IMR-90 (cell line): ENCODE data around the gene C8A. TPM values are rescaled to one million over a fixed set of nuclear protein-coding genes. Genes with fewer than 3 reads are reported as not detected.

Experiments
- ATAC-seq: fragments of 200-7000 bp; cut with Tn5 transposase; 2 replicates; pipeline ENCODE4 v1.9.1; 2020; ENCODE audit warnings: low read depth, mild to moderate bottlenecking, moderate library complexity
- BruUV-seq: library from RNA; stranded (reverse); fragments of 400-500 nt; replicated peaks from 2 replicates; lab custom pipeline; 2021; lab: Mats Ljungman, UMichigan
- CTCF ChIA-PET: fragments of 300-600 bp; formaldehyde crosslinking; extraction: SDS; loops from one replicate; lab custom pipeline; 2021; ENCODE audit warnings: antibody characterized with exemption; lab: Yijun Ruan, JAX
- POLR2A ChIA-PET: fragments of 300-600 bp; sonication (Branson Sonifier 250); formaldehyde crosslinking; loops from one replicate; lab custom pipeline; 2022; ENCODE audit warnings: antibody characterized with exemption; ENCODE audit not compliant: unreplicated experiment; lab: Charles Lee
- DNase-seq: peaks from one replicate; pipeline ENCODE4 v3.0.0; 2013
- H2AFZ ChIP-seq: replicated peaks from 2 replicates; pipeline ENCODE3; 2013; ENCODE audit warnings: low read length, mild to moderate bottlenecking; ENCODE audit not compliant: poor library complexity
- H2AK5ac ChIP-seq: 2 replicates; pipeline ENCODE4 v1.6.1; 2013; ENCODE audit warnings: low read depth, low read length, inconsistent platforms
- H2AK9ac ChIP-seq: replicated peaks from 2 replicates; pipeline ENCODE3; 2013; ENCODE audit warnings: mild to moderate bottlenecking, low read depth, low read length, moderate library complexity; ENCODE audit not compliant: poor library complexity
- H2BK120ac ChIP-seq: 2 replicates; pipeline ENCODE4 v1.6.1; 2013; ENCODE audit warnings: low read depth, low read length, inconsistent platforms
- H2BK15ac ChIP-seq: 3 replicates; pipeline ENCODE4 v1.6.1; 2013; ENCODE audit warnings: low read depth, low read length, inconsistent platforms
- H2BK20ac ChIP-seq: 2 replicates; pipeline ENCODE4 v1.6.1; 2013; ENCODE audit warnings: low read depth, mild to moderate bottlenecking, inconsistent platforms, low read length, moderate library complexity
- H2BK5ac ChIP-seq: 2 replicates; pipeline ENCODE4 v1.6.1; 2013; ENCODE audit warnings: mild to moderate bottlenecking, low read depth, low read length, inconsistent platforms; ENCODE audit not compliant: poor library complexity, severe bottlenecking
- H3K14ac ChIP-seq: replicated peaks from 2 replicates; pipeline ENCODE4 v1.6.1; 2013; ENCODE audit warnings: low read depth, low read length, inconsistent platforms
- H3K18ac ChIP-seq: 2 replicates; pipeline ENCODE4 v1.6.1; 2013; ENCODE audit warnings: low read depth, low read length, control low read depth
- H3K23ac ChIP-seq: 2 replicates; pipeline ENCODE4 v1.6.1; 2013; ENCODE audit warnings: low read depth, low read length, inconsistent platforms
- H3K27ac ChIP-seq: 2 replicates; pipeline ENCODE4 v1.5.1; 2013; ENCODE audit warnings: mild to moderate bottlenecking, control low read depth, low read length; ENCODE audit not compliant: insufficient read depth
- H3K27me3 ChIP-seq: 2 replicates; pipeline ENCODE4 v1.6.1; 2013; ENCODE audit warnings: low read length; ENCODE audit not compliant: control insufficient read depth, insufficient read depth
- H3K36me3 ChIP-seq: 2 replicates; pipeline ENCODE4 v1.6.1; 2013; ENCODE audit warnings: low read length, mixed read lengths; ENCODE audit not compliant: control insufficient read depth, insufficient read depth
- H3K4ac ChIP-seq: 2 replicates; pipeline ENCODE4 v1.6.1; 2013; ENCODE audit warnings: low read depth, low read length, inconsistent platforms
- H3K4me1 ChIP-seq: 2 replicates; pipeline ENCODE4 v1.6.1; 2013; ENCODE audit warnings: low read length, mixed read lengths; ENCODE audit not compliant: control insufficient read depth, insufficient read depth
- H3K4me2 ChIP-seq: 2 replicates; pipeline ENCODE4 v1.6.1; 2013; ENCODE audit warnings: low read depth, mild to moderate bottlenecking, control low read depth, low read length, moderate library complexity
- H3K4me3 ChIP-seq: 2 replicates; pipeline ENCODE4 v1.5.1; 2013; ENCODE audit warnings: low read depth, mild to moderate bottlenecking, control low read depth, low read length, moderate library complexity; ENCODE audit not compliant: insufficient read depth
- H3K56ac ChIP-seq: 2 replicates; pipeline ENCODE4 v1.6.1; 2013; ENCODE audit warnings: low read length, inconsistent platforms; ENCODE audit not compliant: insufficient read depth; ENCODE audit errors: extremely low read depth
- H3K79me1 ChIP-seq, 2 experiments: 2 replicates each; pipeline ENCODE4 v1.6.1; 2013; ENCODE audit warnings: low read length in 2 of 2, inconsistent platforms in 1 of 2, low read depth in 1 of 2
- H3K9ac ChIP-seq: 2 replicates; pipeline ENCODE4 v1.6.1; 2013; ENCODE audit warnings: low read depth, low read length, control low read depth
- H3K9me1 ChIP-seq: 2 replicates; pipeline ENCODE4 v1.6.1; 2013; ENCODE audit warnings: low read length, inconsistent platforms; ENCODE audit not compliant: insufficient read depth
- H3K9me3 ChIP-seq: 2 replicates; pipeline ENCODE4 v1.6.1; 2013; ENCODE audit warnings: low read length; ENCODE audit not compliant: control insufficient read depth, insufficient read depth
- H4K20me1 ChIP-seq: 2 replicates; pipeline ENCODE4 v1.6.1; 2013; ENCODE audit warnings: low read length, inconsistent platforms; ENCODE audit not compliant: insufficient read depth
- H4K5ac ChIP-seq: 2 replicates; pipeline ENCODE4 v1.6.1; 2013; ENCODE audit warnings: mild to moderate bottlenecking, low read depth, low read length, control low read depth
- H4K8ac ChIP-seq, 2 experiments: 2 replicates each; pipeline ENCODE4 v1.6.1; 2013; ENCODE audit warnings: low read depth in 2 of 2, low read length in 2 of 2, control low read depth in 1 of 2, inconsistent platforms in 1 of 2
- H4K91ac ChIP-seq: 2 replicates; pipeline ENCODE4 v1.6.1; 2013; ENCODE audit warnings: low read depth, low read length, inconsistent platforms; ENCODE audit not compliant: insufficient read depth
- MAFK ChIP-seq: IDR thresholded peaks from 2 replicates; pipeline ENCODE4 v1.6.1; 2012; ENCODE audit warnings: low read depth, low read length, improper control_type of control experiment
- RAD21 ChIP-seq: IDR thresholded peaks from 2 replicates; pipeline ENCODE4 v1.6.1; 2012; ENCODE audit warnings: low read length, improper control_type of control experiment
- RCOR1 ChIP-seq: IDR thresholded peaks from 2 replicates; pipeline ENCODE4 v1.6.1; 2012; ENCODE audit warnings: mild to moderate bottlenecking, low read length, improper control_type of control experiment; ENCODE audit not compliant: insufficient replicate concordance
- RFX5 ChIP-seq: IDR thresholded peaks from 2 replicates; pipeline ENCODE4 v1.8.0; 2012; ENCODE audit warnings: low read depth, mild to moderate bottlenecking, low read length, moderate library complexity
- WGBS, 2 experiments: methylation state at CpG; one replicate each; pipeline versions ENCODE4 v1.1.5 to v1.1.7; 2013; ENCODE audit warnings: missing lambda C conversion rate in 2 of 2; ENCODE audit not compliant: insufficient read length in 1 of 2; ENCODE audit errors: extremely low coverage in 2 of 2; 5-methylcytosine and 5-hydroxymethylcytosine counted together
- dilution Hi-C: fragments of 300-500 bp; cut with HindIII; formaldehyde crosslinking; loops from one replicate; pipeline ENCODE4 v1.14.3; 2018; ENCODE audit warnings: low sequenced_read_pairs; ENCODE audit not compliant: unreplicated experiment
- in situ Hi-C: fragments of 300-500 bp; cut with MboI; formaldehyde crosslinking; loops from 3 replicates; pipeline ENCODE4 v1.14.3; 2019; ENCODE audit warnings: low sequenced_read_pairs, inconsistent platforms, mixed read lengths
- intact Hi-C: fragments of 100-400 bp; cut with micrococcal nuclease; formaldehyde crosslinking; loops from 2 replicates; pipeline ENCODE4 v1.10.0; 2022
- polyA plus RNA-seq, 3 experiments: library from polyadenylated mRNA; depleted of rRNA; stranded (reverse); fragments of >200 nt; gene quantifications; 2 replicates each; pipeline ENCODE4 v1.2.3, GENCODE V29; 2012; ENCODE audit warnings: low replicate concordance in 1 of 3
- total RNA-seq: library from RNA; depleted of rRNA; stranded (reverse); fragments of >200 nt; gene quantifications from 2 replicates; pipeline ENCODE4 v1.2.3, GENCODE V29; 2012
- TF ChIP-seq, protein P1 (sequence below): fragments of 150-350 bp; IDR thresholded peaks from 2 replicates; pipeline ENCODE4 v1.6.1; 2016; ENCODE audit warnings: low read depth, mild to moderate bottlenecking, low read length, moderate library complexity, borderline replicate concordance
- TF ChIP-seq, protein P2 (sequence below): conservative IDR thresholded peaks from 2 replicates; pipeline ENCODE4 v1.5.1; 2012; ENCODE audit warnings: mild to moderate bottlenecking, low read depth, low read length, improper control_type of control experiment

C8A gene
- total and polyA plus RNA-seq, 2 of the 4 experiments (the other 2 are of a cell fraction), result not detected

DNA sequence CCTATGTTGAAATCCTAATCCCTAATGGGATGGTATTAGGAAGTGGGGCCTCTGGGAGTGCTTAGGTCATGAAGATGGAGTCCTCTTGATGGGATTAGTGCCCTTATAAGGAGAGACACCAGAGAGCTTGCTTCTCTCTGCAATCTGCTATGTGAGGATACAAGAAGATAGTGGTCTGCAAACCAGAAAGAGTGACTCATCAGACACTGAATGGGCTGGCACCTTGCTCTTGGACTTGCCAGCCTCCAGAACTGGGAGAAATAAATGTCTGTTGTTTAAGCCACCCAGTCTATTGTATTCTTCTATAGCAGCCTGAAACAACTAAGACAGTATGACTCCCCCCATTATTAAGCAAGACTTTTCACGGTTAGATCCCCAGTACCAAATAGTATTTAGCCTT is 67.9 kb downstream of the C8A start:
- intact Hi-C loops, result no loop called here
- CTCF ChIA-PET, result no interaction called here

More for the DNA sequence above, 67.9 kb downstream of the C8A start:
- no peak overlapping the region for H4K91ac ChIP-seq
- no peak overlapping the region for H3K56ac ChIP-seq
- H2AFZ ChIP-seq, result no peak overlapping the region
- no CpG with 5 or more reads among the region's 1 CpG for WGBS, 2 experiments
- no peak overlapping the region for H3K27ac ChIP-seq
- H2BK5ac ChIP-seq, result no peak overlapping the region
- H3K9me3 ChIP-seq, result no peaks in the 10 kb centered on the region
- H4K5ac ChIP-seq, result no peak overlapping the region
- no peaks in the 10 kb centered on the region for H3K9me1 ChIP-seq
- H3K79me1 ChIP-seq, result no peaks in the 10 kb centered on the region
- no peak overlapping the region for H3K18ac ChIP-seq
- BruUV-seq, result no TSS peak
- peaks cover 5% of the 10 kb centered on the region for H3K4me1 ChIP-seq
- no peaks in the 10 kb centered on the region; the same call in 1 of the 2 replicates for H3K27me3 ChIP-seq
- H2BK120ac ChIP-seq, result no peak overlapping the region
- no peak overlapping the region for H2BK20ac ChIP-seq
- H2BK15ac ChIP-seq, result no peak overlapping the region
- no peak overlapping the region for H3K9ac ChIP-seq
- no peak overlapping the region for H4K8ac ChIP-seq
- H2AK9ac ChIP-seq, result no peak overlapping the region
- no peak for DNase-seq
- no peak overlapping the region for H3K4me3 ChIP-seq
- POLR2A ChIA-PET, result no interaction called here
- H3K4me2 ChIP-seq, result no peak overlapping the region
- H2AK5ac ChIP-seq, result no peak overlapping the region
- dilution Hi-C loops (no loop called here), in situ Hi-C loops (no loop called here)
- no peaks in the 10 kb centered on the region for H4K20me1 ChIP-seq
- no peak overlapping the region for H3K14ac ChIP-seq
- ATAC-seq, result no peak
- H3K4ac ChIP-seq, result no peak overlapping the region
- H3K23ac ChIP-seq, result no peak overlapping the region
- TF ChIP-seq RAD21 (no peak), RFX5 (no peak), RCOR1 (no peak), MAFK (no peak)
- TF ChIP-seq, protein P1, sequence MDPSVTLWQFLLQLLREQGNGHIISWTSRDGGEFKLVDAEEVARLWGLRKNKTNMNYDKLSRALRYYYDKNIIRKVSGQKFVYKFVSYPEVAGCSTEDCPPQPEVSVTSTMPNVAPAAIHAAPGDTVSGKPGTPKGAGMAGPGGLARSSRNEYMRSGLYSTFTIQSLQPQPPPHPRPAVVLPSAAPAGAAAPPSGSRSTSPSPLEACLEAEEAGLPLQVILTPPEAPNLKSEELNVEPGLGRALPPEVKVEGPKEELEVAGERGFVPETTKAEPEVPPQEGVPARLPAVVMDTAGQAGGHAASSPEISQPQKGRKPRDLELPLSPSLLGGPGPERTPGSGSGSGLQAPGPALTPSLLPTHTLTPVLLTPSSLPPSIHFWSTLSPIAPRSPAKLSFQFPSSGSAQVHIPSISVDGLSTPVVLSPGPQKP, result no peak
- TF ChIP-seq, protein P2, sequence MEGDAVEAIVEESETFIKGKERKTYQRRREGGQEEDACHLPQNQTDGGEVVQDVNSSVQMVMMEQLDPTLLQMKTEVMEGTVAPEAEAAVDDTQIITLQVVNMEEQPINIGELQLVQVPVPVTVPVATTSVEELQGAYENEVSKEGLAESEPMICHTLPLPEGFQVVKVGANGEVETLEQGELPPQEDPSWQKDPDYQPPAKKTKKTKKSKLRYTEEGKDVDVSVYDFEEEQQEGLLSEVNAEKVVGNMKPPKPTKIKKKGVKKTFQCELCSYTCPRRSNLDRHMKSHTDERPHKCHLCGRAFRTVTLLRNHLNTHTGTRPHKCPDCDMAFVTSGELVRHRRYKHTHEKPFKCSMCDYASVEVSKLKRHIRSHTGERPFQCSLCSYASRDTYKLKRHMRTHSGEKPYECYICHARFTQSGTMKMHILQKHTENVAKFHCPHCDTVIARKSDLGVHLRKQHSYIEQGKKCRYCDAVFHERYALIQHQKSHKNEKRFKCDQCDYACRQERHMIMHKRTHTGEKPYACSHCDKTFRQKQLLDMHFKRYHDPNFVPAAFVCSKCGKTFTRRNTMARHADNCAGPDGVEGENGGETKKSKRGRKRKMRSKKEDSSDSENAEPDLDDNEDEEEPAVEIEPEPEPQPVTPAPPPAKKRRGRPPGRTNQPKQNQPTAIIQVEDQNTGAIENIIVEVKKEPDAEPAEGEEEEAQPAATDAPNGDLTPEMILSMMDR, result no peak
- no peaks in the 10 kb centered on the region for H3K36me3 ChIP-seq
